Measurements from ENCODE around the gene ARHGEF12. TPM values are rescaled to one million over a fixed set of nuclear protein-coding genes. Genes with fewer than 3 reads are reported as not detected.
A peak's percentile ranks its signal among the peaks of the same experiment; 100 is the strongest.

The ARHGEF12 gene
- polyA plus RNA-seq, 3 donors, result 0.25 to 0.87 (median 0.27) TPM

GRCh38 chr11:120515186-120515723, 179.0 kb downstream of the ARHGEF12 start:
- Mint-ChIP-seq H3K4me1 (peaks cover 2% of the 10 kb centered on the region), H3K27me3 (ENCODE audit: low read depth in 3 of 3) (peaks cover 56 to 64% (median 56%) of the 10 kb centered on the region in 3 donors), H3K27ac (no peak overlapping the region), H3K36me3 (no peaks in the 10 kb centered on the region), H3K4me3 (no peak overlapping the region), H3K9me3 (peaks cover 0 to 2% (median 0%) of the 10 kb centered on the region in 7 donors)
- H3K9me3 ChIP-seq (replicated peaks in 1 of 2; ENCODE audit: control insufficient read depth in 1 of 2, insufficient read depth in 1 of 2, low read length in 2 of 2), result no peaks in the 10 kb centered on the region
- no peak overlapping the region for H3K4me2 ChIP-seq (replicated peaks; ENCODE audit: extremely low read depth, low read length, poor library complexity, severe bottlenecking)
- H3K79me2 ChIP-seq (ENCODE audit: insufficient read depth, low read length), result no peaks in the 10 kb centered on the region
- H3K27me3 ChIP-seq (ENCODE audit: control insufficient read depth in 2 of 2, insufficient read depth in 2 of 2, low read length in 2 of 2), result peaks cover under 1 to 56% of the 10 kb centered on the region in 2 donors
- H3K4me1 ChIP-seq (ENCODE audit: control insufficient read depth in 1 of 2, insufficient read depth in 2 of 2, low read length in 2 of 2), result no peaks in the 10 kb centered on the region
- no peaks in the 10 kb centered on the region for H3K36me3 ChIP-seq (replicated peaks in 1 of 2; ENCODE audit: control insufficient read depth in 1 of 2, insufficient read depth in 2 of 2, low read length in 2 of 2)
- H3K27ac ChIP-seq (ENCODE audit: low read depth in 1 of 2, low read length in 2 of 2), result no peak overlapping the region
- 100% methylated on average over 1 of the region's 7 CpGs for WGBS (ENCODE audit: insufficient coverage)
- no peak overlapping the region for H2AFZ ChIP-seq (ENCODE audit: insufficient read depth, low read depth, low read length, poor library complexity, severe bottlenecking)
- no peak for TF ChIP-seq CTCF (IDR thresholded peaks at IDR 0.05)
- no peak overlapping the region for H3K9ac ChIP-seq (ENCODE audit: insufficient read depth, low read length, poor library complexity, severe bottlenecking)
- no peak overlapping the region for H3K4me3 ChIP-seq (replicated peaks in 1 of 3; ENCODE audit: low read depth in 2 of 3, low read length in 3 of 3)
- intact Hi-C loops (cut with micrococcal nuclease), result loop anchor here in 1 of 2 donors (10.0 kb wide), 2 partner anchors 600 to 680 kb away; no protein-coding TSS in a partner anchor
- DNase-seq, result no peak
- no peaks in the 10 kb centered on the region for H4K20me1 ChIP-seq (ENCODE audit: insufficient read depth, low read length)

- intact Hi-C loops (cut with micrococcal nuclease), result loop anchor here in 1 of 2 donors (10.0 kb wide), 2 partner anchors 598 to 678 kb away; no protein-coding TSS in a partner anchor
- no peak for DNase-seq
- Histone ChIP-seq H3K4me1 (ENCODE audit: control insufficient read depth in 1 of 2, insufficient read depth in 2 of 2, low read length in 2 of 2) (no peaks in the 10 kb centered on the region), H3K9ac (ENCODE audit: insufficient read depth, low read length, poor library complexity, severe bottlenecking) (no peak overlapping the region), H3K9me3 (replicated peaks in 1 of 2; ENCODE audit: control insufficient read depth in 1 of 2, insufficient read depth in 1 of 2, low read length in 2 of 2) (no peaks in the 10 kb centered on the region), H2AFZ (ENCODE audit: insufficient read depth, low read depth, low read length, poor library complexity, severe bottlenecking) (no peak overlapping the region), H3K27me3 (ENCODE audit: control insufficient read depth in 2 of 2, insufficient read depth in 2 of 2, low read length in 2 of 2) (peaks cover 0 to 48% of the 10 kb centered on the region in 2 donors), H3K27ac (ENCODE audit: low read depth in 1 of 2, low read length in 2 of 2) (no peak overlapping the region), H3K4me2 (replicated peaks; ENCODE audit: extremely low read depth, low read length, poor library complexity, severe bottlenecking) (no peak overlapping the region), H3K4me3 (replicated peaks in 1 of 3; ENCODE audit: low read depth in 2 of 3, low read length in 3 of 3) (no peak overlapping the region), H4K20me1 (ENCODE audit: insufficient read depth, low read length) (no peaks in the 10 kb centered on the region), H3K36me3 (replicated peaks in 1 of 2; ENCODE audit: control insufficient read depth in 1 of 2, insufficient read depth in 2 of 2, low read length in 2 of 2) (no peaks in the 10 kb centered on the region), H3K79me2 (ENCODE audit: insufficient read depth, low read length) (no peaks in the 10 kb centered on the region)
- Mint-ChIP-seq H3K4me3 (peak overlapping the region in 1 of 2 donors; percentile 32), H3K4me1 (no peaks in the 10 kb centered on the region), H3K36me3 (no peaks in the 10 kb centered on the region), H3K27me3 (ENCODE audit: low read depth in 3 of 3) (peaks cover 48 to 54% (median 51%) of the 10 kb centered on the region in 3 donors), H3K9me3 (peaks cover 0 to 2% (median 0%) of the 10 kb centered on the region in 7 donors), H3K27ac (no peak overlapping the region)
- WGBS (ENCODE audit: insufficient coverage), result 50% methylated on average over 38 of the region's 39 CpGs
- no peak for TF ChIP-seq CTCF (IDR thresholded peaks at IDR 0.05)
Observed at GRCh38 chr11:120516461-120517389, 180.5 kb downstream of the ARHGEF12 start.
